ENCODE measurements around the gene LRRC2. TPM values are rescaled to one million over a fixed set of nuclear protein-coding genes. Genes with fewer than 3 reads are reported as not detected.

Gene LRRC2
- total RNA-seq, 3 donors from 2014 or later = 1.5 to 13.8 (median 2.0) TPM

DNA sequence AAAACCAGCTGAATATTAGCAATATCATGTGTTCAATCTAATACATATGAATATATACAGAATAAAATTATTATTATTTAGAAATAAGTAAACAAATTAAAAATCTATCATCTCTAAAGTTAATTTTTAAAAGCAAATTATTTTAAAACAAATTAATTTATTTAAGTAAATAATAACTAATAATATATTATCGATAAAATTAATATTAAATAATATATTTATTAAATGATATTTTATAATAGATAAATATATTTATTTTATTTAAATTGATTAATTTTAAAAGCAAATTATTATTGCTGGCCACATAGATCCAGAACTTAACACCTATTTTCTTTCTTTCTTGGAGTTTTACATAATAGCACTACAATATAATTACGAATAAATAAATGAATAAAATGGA, 46.1 kb downstream of the LRRC2 start:
- TF ChIP-seq POLR2A (IDR thresholded peaks at IDR 0.05) (no peak), POLR2AphosphoS5 (IDR thresholded peaks at IDR 0.05) (no peak)
- H3K4me3 ChIP-seq = no peak overlapping the region
- H3K27me3 ChIP-seq = no peaks in the 10 kb centered on the region
- H3K27ac ChIP-seq = no peak overlapping the region
- H3K9me3 ChIP-seq = no peaks in the 10 kb centered on the region
- no peaks in the 10 kb centered on the region for H3K4me1 ChIP-seq
- intact Hi-C loops (cut with DNase I; ENCODE audit: low total_unique reads) = no loop called here
- no peak for DNase-seq (ENCODE audit: low spot score in 2 of 2)
- H3K36me3 ChIP-seq = no peaks in the 10 kb centered on the region

DNA sequence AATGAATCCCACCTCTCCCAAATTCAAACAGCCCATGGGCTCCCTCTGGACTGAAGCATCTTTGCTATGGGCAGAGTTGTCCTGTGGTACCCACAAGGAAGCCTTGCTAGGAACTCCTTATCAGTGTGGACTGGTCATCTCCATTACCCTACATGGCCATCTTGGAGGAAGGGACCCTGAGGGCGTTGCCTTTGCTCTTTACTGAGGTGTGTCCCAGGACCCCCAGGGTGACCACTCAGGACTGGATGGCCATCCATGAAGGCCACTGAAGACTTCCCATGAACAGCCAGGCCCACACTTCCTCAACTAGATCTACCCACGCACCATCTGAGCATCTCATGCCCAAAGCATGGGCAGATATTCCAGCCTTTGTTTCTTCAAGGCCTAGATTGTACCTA, 48.3 kb downstream of the LRRC2 start:
- Histone ChIP-seq H3K4me3 (no peak overlapping the region), H3K4me1 (no peaks in the 10 kb centered on the region), H3K9me3 (no peaks in the 10 kb centered on the region), H3K27ac (no peak overlapping the region), H3K27me3 (no peaks in the 10 kb centered on the region), H3K36me3 (no peaks in the 10 kb centered on the region)
- no peak for DNase-seq (ENCODE audit: low spot score in 2 of 2)
- intact Hi-C loops (cut with DNase I; ENCODE audit: low total_unique reads) = no loop called here
- TF ChIP-seq POLR2AphosphoS5 (IDR thresholded peaks at IDR 0.05) (no peak), POLR2A (IDR thresholded peaks at IDR 0.05) (no peak)
- TF ChIP-seq, protein P1, sequence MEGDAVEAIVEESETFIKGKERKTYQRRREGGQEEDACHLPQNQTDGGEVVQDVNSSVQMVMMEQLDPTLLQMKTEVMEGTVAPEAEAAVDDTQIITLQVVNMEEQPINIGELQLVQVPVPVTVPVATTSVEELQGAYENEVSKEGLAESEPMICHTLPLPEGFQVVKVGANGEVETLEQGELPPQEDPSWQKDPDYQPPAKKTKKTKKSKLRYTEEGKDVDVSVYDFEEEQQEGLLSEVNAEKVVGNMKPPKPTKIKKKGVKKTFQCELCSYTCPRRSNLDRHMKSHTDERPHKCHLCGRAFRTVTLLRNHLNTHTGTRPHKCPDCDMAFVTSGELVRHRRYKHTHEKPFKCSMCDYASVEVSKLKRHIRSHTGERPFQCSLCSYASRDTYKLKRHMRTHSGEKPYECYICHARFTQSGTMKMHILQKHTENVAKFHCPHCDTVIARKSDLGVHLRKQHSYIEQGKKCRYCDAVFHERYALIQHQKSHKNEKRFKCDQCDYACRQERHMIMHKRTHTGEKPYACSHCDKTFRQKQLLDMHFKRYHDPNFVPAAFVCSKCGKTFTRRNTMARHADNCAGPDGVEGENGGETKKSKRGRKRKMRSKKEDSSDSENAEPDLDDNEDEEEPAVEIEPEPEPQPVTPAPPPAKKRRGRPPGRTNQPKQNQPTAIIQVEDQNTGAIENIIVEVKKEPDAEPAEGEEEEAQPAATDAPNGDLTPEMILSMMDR (IDR thresholded peaks at IDR 0.05) = no peak

GRCh38 chr3:46517016-46517783, 48.9 kb downstream of the LRRC2 start:
- intact Hi-C loops (cut with DNase I; ENCODE audit: low total_unique reads) = no loop called here
- H3K36me3 ChIP-seq = no peaks in the 10 kb centered on the region
- DNase-seq (ENCODE audit: low spot score in 2 of 2) = no peak
- H3K27me3 ChIP-seq = no peaks in the 10 kb centered on the region
- H3K9me3 ChIP-seq = no peaks in the 10 kb centered on the region
- no peak overlapping the region for H3K27ac ChIP-seq
- TF ChIP-seq, protein P1 (IDR thresholded peaks at IDR 0.05) = no peak
- TF ChIP-seq POLR2A (IDR thresholded peaks at IDR 0.05) (no peak), POLR2AphosphoS5 (IDR thresholded peaks at IDR 0.05) (no peak)
- H3K4me1 ChIP-seq = no peaks in the 10 kb centered on the region
- H3K4me3 ChIP-seq = no peak overlapping the region

DNA sequence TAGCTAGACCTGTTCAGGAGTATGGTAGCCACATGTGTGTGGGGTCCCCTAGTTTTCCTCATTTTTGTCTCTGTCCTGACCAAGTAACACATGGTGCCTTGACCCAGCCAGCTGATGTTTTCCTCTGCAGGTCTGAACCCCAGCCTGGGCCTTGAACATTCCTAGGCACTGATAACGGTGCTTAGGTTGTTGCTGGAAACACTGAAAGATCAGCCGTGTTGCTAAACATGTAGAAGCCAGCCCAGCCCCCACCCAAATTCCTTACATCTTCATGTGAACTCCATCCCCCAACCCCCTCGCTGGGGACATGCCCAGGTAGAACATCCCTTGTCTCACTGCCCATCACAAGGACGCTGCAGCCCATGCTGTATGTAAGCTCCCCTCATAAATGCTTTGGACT, 49.6 kb downstream of the LRRC2 start:
- intact Hi-C loops (cut with DNase I; ENCODE audit: low total_unique reads) = no loop called here

DNA sequence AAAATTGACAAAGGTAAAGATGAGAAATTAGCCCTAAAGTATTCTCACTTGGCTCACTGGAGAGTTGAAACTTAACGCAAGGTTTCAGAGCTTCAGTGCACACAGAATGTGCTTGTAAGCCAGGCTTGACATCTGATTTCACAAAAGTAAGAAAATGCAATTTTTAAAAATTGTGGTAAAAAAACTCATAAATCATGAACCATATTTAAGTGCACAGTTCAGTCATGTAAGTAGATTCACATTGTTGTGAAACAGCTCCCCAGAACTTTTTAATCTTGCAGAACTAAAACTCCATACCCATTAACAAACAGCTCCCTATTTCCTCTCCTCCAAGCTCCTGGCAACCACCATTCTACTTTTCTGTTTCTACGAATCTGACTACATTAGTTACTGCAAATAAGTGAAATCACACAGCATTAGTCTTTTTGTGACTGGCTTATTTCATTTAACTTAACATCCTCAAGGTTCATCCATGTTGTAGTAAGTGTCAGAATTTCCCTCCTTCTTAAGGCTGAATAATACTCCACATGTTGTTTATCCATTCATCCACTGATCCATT, 53.8 kb downstream of the LRRC2 start:
- Histone ChIP-seq H3K36me3 (no peaks in the 10 kb centered on the region), H3K4me3 (no peak overlapping the region), H3K27ac (no peak overlapping the region), H3K27me3 (no peaks in the 10 kb centered on the region), H3K4me1 (no peaks in the 10 kb centered on the region), H3K9me3 (no peaks in the 10 kb centered on the region)
- no peak for TF ChIP-seq POLR2AphosphoS5 (IDR thresholded peaks at IDR 0.05)
- TF ChIP-seq, protein P1 (IDR thresholded peaks at IDR 0.05) = no peak
- no peak for TF ChIP-seq POLR2A (IDR thresholded peaks at IDR 0.05)
- no peak for DNase-seq (ENCODE audit: low spot score in 2 of 2)
- intact Hi-C loops (cut with DNase I; ENCODE audit: low total_unique reads) = no loop called here

More for the DNA sequence above, 49.6 kb downstream of the LRRC2 start:
- H3K27ac ChIP-seq = no peak overlapping the region
- no peaks in the 10 kb centered on the region for H3K4me1 ChIP-seq
- no peaks in the 10 kb centered on the region for H3K27me3 ChIP-seq
- TF ChIP-seq, protein P1 (IDR thresholded peaks at IDR 0.05) = no peak
- TF ChIP-seq POLR2AphosphoS5 (IDR thresholded peaks at IDR 0.05) (no peak), POLR2A (IDR thresholded peaks at IDR 0.05) (no peak)
- H3K36me3 ChIP-seq = no peaks in the 10 kb centered on the region
- no peak for DNase-seq (ENCODE audit: low spot score in 2 of 2)
- H3K4me3 ChIP-seq = no peak overlapping the region
- H3K9me3 ChIP-seq = no peaks in the 10 kb centered on the region

All from breast epithelium (tissue), 4 donors.